Activated CD4-positive, alpha-beta memory T cell treated with anti-CD3 and anti-CD28 coated beads, Interleukin-2, amount 10 ng/mL, durations not matched to agents 7 days and 5 days (primary cell): ENCODE results near the gene NOSIP. TPM values are rescaled to one million over a fixed set of nuclear protein-coding genes. Genes with fewer than 3 reads are reported as not detected.
"Not testable (repeated sequence)": the region's sequence is repeated elsewhere in the genome, so short reads cannot be mapped to it uniquely, and the experiment has no call there.

ENCODE experiments used
- CTCF ChIA-PET: fragments of 350-600 bp; sonication (Branson Sonifier 250); formaldehyde crosslinking; loops from one replicate; lab custom pipeline; 2021; ENCODE audit warnings: antibody characterized with exemption, inconsistent platforms; lab: Charles Lee
- POLR2A ChIA-PET: fragments of 350-600 bp; sonication (Branson Sonifier 250); formaldehyde crosslinking; loops from one replicate; lab custom pipeline; 2021; ENCODE audit warnings: antibody characterized with exemption; lab: Charles Lee
- DNase-seq: peaks from one replicate; pipeline ENCODE4 v3.0.0-alpha.2; 2020
- H3K27ac Mint-ChIP-seq: one replicate; pipeline ENCODE4 v1.8.0; 2021; ENCODE audit warnings: mild to moderate bottlenecking, mixed read lengths
- H3K27me3 Mint-ChIP-seq: one replicate; pipeline ENCODE4 v1.8.0; 2021; ENCODE audit warnings: mixed read lengths
- H3K36me3 Mint-ChIP-seq: one replicate; pipeline ENCODE4 v1.8.0; 2021; ENCODE audit warnings: low read depth, mixed read lengths
- H3K4me1 Mint-ChIP-seq: one replicate; pipeline ENCODE4 v1.8.0; 2021; ENCODE audit warnings: mixed read lengths
- H3K4me3 Mint-ChIP-seq: one replicate; pipeline ENCODE4 v1.8.0; 2021; ENCODE audit warnings: mild to moderate bottlenecking, mixed read lengths
- H3K9me3 Mint-ChIP-seq: one replicate; pipeline ENCODE4 v1.8.0; 2021; ENCODE audit warnings: mixed read lengths
- total RNA-seq, 2 experiments: library from RNA; stranded (reverse); gene quantifications; one replicate each; pipeline ENCODE4 v1.2.3, GENCODE V29; 2021

NOSIP gene
- 100 to 1,000 TPM; 162 to 163 TPM for total RNA-seq

GRCh38 chr19:49580264-49581006, at the start of gene NOSIP:
NOSIP (minus strand) TSS chr19:49580556; CDS start chr19:49560691, 19,865 bp downstream.
- Mint-ChIP-seq H3K27ac (peak within 1 kb of the TSS; percentile 82), H3K4me3 (peak within 1 kb of the TSS; percentile 89), H3K27me3 (no peaks in the 10 kb centered on the region), H3K4me1 (peaks cover 33% of the 10 kb centered on the region), H3K9me3 (no peaks in the 10 kb centered on the region), H3K36me3 (peaks cover 14% of the 10 kb centered on the region)
- CTCF ChIA-PET: interaction anchor here (0.7 to 3.7 kb wide), 17 partner anchors 9 to 107 kb away, joined by 3 to 28 read pairs (median 4); partner anchors contain the start of genes PRMT1, PRR12, RRAS and SCAF1
- peak; percentile 98 for DNase-seq
- POLR2A ChIA-PET: interaction anchor here (0.6 to 3.5 kb wide), 26 partner anchors 9 to 111 kb away, joined by 3 to 38 read pairs (median 4); partner anchors contain the start of genes PRMT1, PRR12, RPL13A and RPS11

- H3K36me3 Mint-ChIP-seq: peaks cover 21% of the 10 kb centered on the region
- H3K27me3 Mint-ChIP-seq: no peaks in the 10 kb centered on the region
- CTCF ChIA-PET: no interaction called here
- DNase-seq: no peak
- no peaks in the 10 kb centered on the region for H3K4me1 Mint-ChIP-seq
- H3K4me3 Mint-ChIP-seq: no peak overlapping the region
- H3K27ac Mint-ChIP-seq: no peak overlapping the region
- POLR2A ChIA-PET: interaction anchor here (0.6 kb wide), 1 partner anchor 37 kb away, joined by 3 read pairs; no protein-coding TSS in a partner anchor
- H3K9me3 Mint-ChIP-seq: no peaks in the 10 kb centered on the region
These were observed 49.3 kb upstream of the NOSIP start for GRCh38 chr19:49629659-49630058.

GRCh38 chr19:49626226-49626625, 45.9 kb upstream of the NOSIP start:
- ChIA-PET CTCF (no interaction called here), POLR2A (no interaction called here)
- Mint-ChIP-seq H3K36me3 (peaks cover 45% of the 10 kb centered on the region), H3K9me3 (no peaks in the 10 kb centered on the region), H3K4me3 (no peak overlapping the region), H3K27me3 (no peaks in the 10 kb centered on the region), H3K27ac (no peak overlapping the region), H3K4me1 (no peaks in the 10 kb centered on the region)
- DNase-seq: no peak

- Mint-ChIP-seq H3K27me3 (no peaks in the 10 kb centered on the region), H3K4me1 (no peaks in the 10 kb centered on the region), H3K27ac (no peak overlapping the region), H3K4me3 (no peak overlapping the region), H3K36me3 (peaks cover 48% of the 10 kb centered on the region), H3K9me3 (no peaks in the 10 kb centered on the region)
- ChIA-PET POLR2A (no interaction called here), CTCF (no interaction called here)
- no peak for DNase-seq
These were observed 44.9 kb upstream of the NOSIP start for GRCh38 chr19:49624967-49625910.

GRCh38 chr19:49617860-49618259, 37.5 kb upstream of the NOSIP start:
- DNase-seq, CTCF ChIA-PET, H3K27me3 Mint-ChIP-seq, H3K4me3 Mint-ChIP-seq, H3K27ac Mint-ChIP-seq, H3K9me3 Mint-ChIP-seq: not testable (repeated sequence)
- Mint-ChIP-seq H3K36me3 (peaks cover 67% of the 10 kb centered on the region), H3K4me1 (peaks cover 13% of the 10 kb centered on the region)
- POLR2A ChIA-PET: interaction anchor here (1.1 kb wide), 1 partner anchor 16 kb away, joined by 4 read pairs; no protein-coding TSS in a partner anchor

GRCh38 chr19:49616945-49617344, 36.6 kb upstream of the NOSIP start:
- CTCF ChIA-PET: no interaction called here
- H3K4me1 Mint-ChIP-seq: peaks cover 17% of the 10 kb centered on the region
- H3K27ac Mint-ChIP-seq: no peak overlapping the region
- no peaks in the 10 kb centered on the region for H3K9me3 Mint-ChIP-seq
- H3K4me3 Mint-ChIP-seq: no peak overlapping the region
- H3K27me3 Mint-ChIP-seq: no peaks in the 10 kb centered on the region
- DNase-seq: no peak
- peaks cover 67% of the 10 kb centered on the region for H3K36me3 Mint-ChIP-seq
- POLR2A ChIA-PET: interaction anchor here (0.7 kb wide), 1 partner anchor 22 kb away, joined by 3 read pairs; no protein-coding TSS in a partner anchor

- H3K27ac Mint-ChIP-seq: no peak overlapping the region
These were observed 36.2 kb upstream of the NOSIP start for GRCh38 chr19:49616532-49616931.

GRCh38 chr19:49615861-49616260, 35.5 kb upstream of the NOSIP start:
- no peak overlapping the region for H3K4me3 Mint-ChIP-seq
- peaks cover 17% of the 10 kb centered on the region for H3K4me1 Mint-ChIP-seq
- H3K27me3 Mint-ChIP-seq: no peaks in the 10 kb centered on the region
- ChIA-PET CTCF (interaction anchor here (0.6 kb wide), 1 partner anchor 15 kb away, joined by 3 read pairs; no protein-coding TSS in a partner anchor), POLR2A (no interaction called here)
- H3K27ac Mint-ChIP-seq: no peak overlapping the region
- H3K36me3 Mint-ChIP-seq: peaks cover 60% of the 10 kb centered on the region
- H3K9me3 Mint-ChIP-seq: no peaks in the 10 kb centered on the region
- DNase-seq: no peak

More at GRCh38 chr19:49616532-49616931, 36.2 kb upstream of the NOSIP start:
- peaks cover 62% of the 10 kb centered on the region for H3K36me3 Mint-ChIP-seq
- H3K4me3 Mint-ChIP-seq: no peak overlapping the region
- CTCF ChIA-PET: interaction anchor here (0.6 kb wide), 1 partner anchor 14 kb away, joined by 3 read pairs; no protein-coding TSS in a partner anchor
- peaks cover 17% of the 10 kb centered on the region for H3K4me1 Mint-ChIP-seq
- POLR2A ChIA-PET: interaction anchor here (0.7 kb wide), 1 partner anchor 22 kb away, joined by 3 read pairs; no protein-coding TSS in a partner anchor
- H3K9me3 Mint-ChIP-seq: no peaks in the 10 kb centered on the region
- no peak for DNase-seq
- no peaks in the 10 kb centered on the region for H3K27me3 Mint-ChIP-seq

- Mint-ChIP-seq H3K4me3 (no peak overlapping the region), H3K36me3 (peaks cover 60% of the 10 kb centered on the region), H3K4me1 (peaks cover 17% of the 10 kb centered on the region), H3K27ac (peak overlapping the region; percentile 70), H3K9me3 (no peaks in the 10 kb centered on the region), H3K27me3 (no peaks in the 10 kb centered on the region)
- no peak for DNase-seq
- POLR2A ChIA-PET: interaction anchor here (0.7 to 1.7 kb wide), 3 partner anchors 13 to 62 kb away, joined by 3 to 4 read pairs (median 3); no protein-coding TSS in a partner anchor
- CTCF ChIA-PET: no interaction called here
These were observed 33.9 kb upstream of the NOSIP start for GRCh38 chr19:49614096-49614833.

- ChIA-PET POLR2A (interaction anchor here (1.7 kb wide), 1 partner anchor 63 kb away, joined by 4 read pairs; no protein-coding TSS in a partner anchor), CTCF (interaction anchor here (0.7 kb wide), 1 partner anchor 335 kb away, joined by 4 read pairs; no protein-coding TSS in a partner anchor)
- Mint-ChIP-seq H3K9me3 (no peaks in the 10 kb centered on the region), H3K36me3 (peaks cover 60% of the 10 kb centered on the region), H3K4me3 (no peak overlapping the region), H3K27me3 (no peaks in the 10 kb centered on the region), H3K27ac (peak overlapping the region; percentile 70), H3K4me1 (peaks cover 17% of the 10 kb centered on the region)
- DNase-seq: no peak
These were observed 33.0 kb upstream of the NOSIP start for GRCh38 chr19:49613374-49613773.

GRCh38 chr19:49609499-49610092, 29.2 kb upstream of the NOSIP start:
- H3K4me1 Mint-ChIP-seq: peaks cover 17% of the 10 kb centered on the region
- POLR2A ChIA-PET: interaction anchor here (1.2 kb wide), 1 partner anchor 16 kb away, joined by 4 read pairs; no protein-coding TSS in a partner anchor

More at GRCh38 chr19:49609499-49610092, 29.2 kb upstream of the NOSIP start:
- Mint-ChIP-seq H3K27me3 (no peaks in the 10 kb centered on the region), H3K27ac (no peak overlapping the region), H3K9me3 (no peaks in the 10 kb centered on the region), H3K36me3 (peaks cover 32% of the 10 kb centered on the region), H3K4me3 (no peak overlapping the region)
- DNase-seq: no peak
- CTCF ChIA-PET: interaction anchor here (1.1 kb wide), 2 partner anchors 13 to 16 kb away, joined by 3 to 4 read pairs; no protein-coding TSS in a partner anchor
